Smooth muscle cell (in vitro differentiated cells): Measurements from ENCODE around the gene C10orf53. TPM values are rescaled to one million over a fixed set of nuclear protein-coding genes. Genes with fewer than 3 reads are reported as not detected.

Experiments used
- DNase-seq: peaks from one replicate; lab custom pipeline; 2025; ENCODE audit not compliant: unreplicated experiment; lab: John Stamatoyannopoulos, UW
- H2AFZ ChIP-seq: fragments of 200-600 bp; sonication (generic); 2 replicates; pipeline ENCODE4 v1.6.0; 2016; ENCODE audit warnings: antibody characterized with exemption, low read depth, mild to moderate bottlenecking
- H3F3A ChIP-seq: fragments of 200-600 bp; sonication (generic); 2 replicates; pipeline ENCODE4 v1.6.0; 2017; ENCODE audit warnings: antibody characterized with exemption, low read depth
- H3K27ac ChIP-seq: fragments of 200-600 bp; sonication (generic); 2 replicates; pipeline ENCODE4 v1.5.1; 2016; ENCODE audit warnings: low read depth, mild to moderate bottlenecking
- H3K27me3 ChIP-seq: fragments of 200-600 bp; sonication (generic); 2 replicates; pipeline ENCODE4 v1.6.1; 2016; ENCODE audit warnings: low read depth, mild to moderate bottlenecking
- H3K36me3 ChIP-seq: fragments of 200-600 bp; sonication (generic); 2 replicates; pipeline ENCODE4 v1.5.1; 2016; ENCODE audit warnings: low read depth
- H3K4me1 ChIP-seq: fragments of 200-600 bp; sonication (generic); 2 replicates; pipeline ENCODE4 v1.5.1; 2016; ENCODE audit warnings: low read depth
- H3K4me2 ChIP-seq: fragments of 200-600 bp; sonication (generic); 2 replicates; pipeline ENCODE4 v1.6.0; 2016; ENCODE audit warnings: mild to moderate bottlenecking
- H3K4me3 ChIP-seq: fragments of 200-600 bp; sonication (generic); 2 replicates; pipeline ENCODE4 v1.5.1; 2016; ENCODE audit warnings: mild to moderate bottlenecking
- H3K79me2 ChIP-seq: fragments of 200-600 bp; sonication (generic); 2 replicates; pipeline ENCODE4 v1.6.0; 2016; ENCODE audit warnings: low read depth, mild to moderate bottlenecking
- H3K9ac ChIP-seq: fragments of 200-600 bp; sonication (generic); 2 replicates; pipeline ENCODE4 v1.6.0; 2016; ENCODE audit warnings: low read depth
- H3K9me3 ChIP-seq: fragments of 200-600 bp; sonication (generic); replicated peaks from 2 replicates; pipeline ENCODE4 v1.5.1; 2016; ENCODE audit warnings: low read depth
- H4K20me1 ChIP-seq: fragments of 200-600 bp; sonication (generic); 2 replicates; pipeline ENCODE4 v1.6.0; 2016; ENCODE audit warnings: low read depth
- WGBS: methylation state at CpG from one replicate; pipeline ENCODE4 v1.1.7; 2016; ENCODE audit warnings: low lambda C conversion rate; 5-methylcytosine and 5-hydroxymethylcytosine counted together
- polyA plus RNA-seq: library from polyadenylated mRNA; unstranded; fragments of >200 nt; fragmentation: Nextera tagmentation; extraction: Ambion mirVana; gene quantifications from 2 replicates; pipeline ENCODE4 v1.2.1, GENCODE V29; 2016
- total RNA-seq: library from RNA; depleted of rRNA; stranded (reverse); fragments of >200 nt; gene quantifications from 2 replicates; pipeline ENCODE4 v1.2.3, GENCODE V29; 2014
- TF ChIP-seq, protein P1 (sequence below): fragments of 200-600 bp; sonication (generic); IDR thresholded peaks from 2 replicates; pipeline ENCODE4 v1.5.1; 2017; ENCODE audit warnings: borderline replicate concordance, mild to moderate bottlenecking, antibody characterized with exemption; ENCODE audit not compliant: insufficient read depth, poor library complexity, severe bottlenecking

Gene C10orf53
- total and polyA plus RNA-seq, 2 experiments from 2014 or later: not detected

DNA sequence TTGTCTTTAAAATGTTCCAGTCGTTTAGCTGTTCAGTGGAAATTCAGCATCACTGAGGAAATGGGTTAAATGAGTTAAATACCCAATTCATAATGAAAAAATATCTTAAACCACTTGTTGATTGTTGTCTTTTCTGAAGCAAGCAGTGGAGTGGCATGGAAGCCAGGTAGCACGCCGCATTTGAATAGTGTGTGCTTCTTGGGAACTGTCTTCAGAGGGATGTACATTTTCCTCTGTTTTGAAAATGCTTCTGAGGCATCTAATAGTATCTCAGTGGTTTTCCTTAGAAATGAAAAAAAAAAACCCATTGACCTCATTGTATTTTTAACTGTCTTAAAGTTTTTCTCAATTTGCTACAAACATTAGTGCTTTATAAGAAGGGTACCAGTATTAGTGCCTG lies 28.1 kb downstream of the C10orf53 start:
- Histone ChIP-seq H3K27me3 (peaks cover 11% of the 10 kb centered on the region), H3K27ac (no peak overlapping the region), H3K9ac (no peak overlapping the region), H3K9me3 (no peaks in the 10 kb centered on the region), H3K36me3 (no peaks in the 10 kb centered on the region), H3K4me1 (no peaks in the 10 kb centered on the region), H4K20me1 (no peaks in the 10 kb centered on the region), H3K79me2 (no peaks in the 10 kb centered on the region), H3K4me2 (no peak overlapping the region), H3F3A (no peaks in the 10 kb centered on the region), H3K4me3 (no peak overlapping the region), H2AFZ (no peak overlapping the region)
- no peak for DNase-seq
- 80% methylated on average over 3 of the region's 3 CpGs for WGBS
- TF ChIP-seq, protein P1, sequence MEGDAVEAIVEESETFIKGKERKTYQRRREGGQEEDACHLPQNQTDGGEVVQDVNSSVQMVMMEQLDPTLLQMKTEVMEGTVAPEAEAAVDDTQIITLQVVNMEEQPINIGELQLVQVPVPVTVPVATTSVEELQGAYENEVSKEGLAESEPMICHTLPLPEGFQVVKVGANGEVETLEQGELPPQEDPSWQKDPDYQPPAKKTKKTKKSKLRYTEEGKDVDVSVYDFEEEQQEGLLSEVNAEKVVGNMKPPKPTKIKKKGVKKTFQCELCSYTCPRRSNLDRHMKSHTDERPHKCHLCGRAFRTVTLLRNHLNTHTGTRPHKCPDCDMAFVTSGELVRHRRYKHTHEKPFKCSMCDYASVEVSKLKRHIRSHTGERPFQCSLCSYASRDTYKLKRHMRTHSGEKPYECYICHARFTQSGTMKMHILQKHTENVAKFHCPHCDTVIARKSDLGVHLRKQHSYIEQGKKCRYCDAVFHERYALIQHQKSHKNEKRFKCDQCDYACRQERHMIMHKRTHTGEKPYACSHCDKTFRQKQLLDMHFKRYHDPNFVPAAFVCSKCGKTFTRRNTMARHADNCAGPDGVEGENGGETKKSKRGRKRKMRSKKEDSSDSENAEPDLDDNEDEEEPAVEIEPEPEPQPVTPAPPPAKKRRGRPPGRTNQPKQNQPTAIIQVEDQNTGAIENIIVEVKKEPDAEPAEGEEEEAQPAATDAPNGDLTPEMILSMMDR: no peak

DNA sequence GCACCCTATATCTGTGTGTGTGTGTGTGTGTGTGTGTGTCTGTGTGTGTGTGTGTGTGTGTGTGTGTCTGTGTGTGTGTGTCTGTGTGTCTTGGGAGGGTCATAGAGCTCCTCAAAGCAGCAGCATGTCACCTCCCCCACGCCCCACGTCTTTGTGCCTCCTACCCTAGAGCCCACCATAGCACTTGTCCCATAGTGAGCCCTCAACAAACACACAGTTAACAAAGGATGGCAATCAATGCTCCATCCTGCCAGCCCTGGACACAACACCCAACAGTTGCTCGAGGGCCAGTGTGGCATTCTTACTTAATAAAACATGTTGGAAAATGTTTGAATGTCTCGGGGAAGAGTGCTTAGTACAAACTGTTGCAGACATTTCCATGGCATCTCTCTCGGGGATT lies 30.5 kb downstream of the C10orf53 start:
- Histone ChIP-seq H3K36me3 (no peaks in the 10 kb centered on the region), H3K27ac (no peak overlapping the region), H3K27me3 (peaks cover 11% of the 10 kb centered on the region), H3K79me2 (no peaks in the 10 kb centered on the region), H4K20me1 (no peaks in the 10 kb centered on the region), H3K9me3 (no peaks in the 10 kb centered on the region), H3K4me2 (no peak overlapping the region), H3K9ac (no peak overlapping the region), H3K4me3 (no peak overlapping the region), H3K4me1 (no peaks in the 10 kb centered on the region), H2AFZ (no peak overlapping the region), H3F3A (no peaks in the 10 kb centered on the region)
- DNase-seq: no peak
- TF ChIP-seq, protein P1: no peak
- 67% methylated on average over 5 of the region's 5 CpGs for WGBS

DNA sequence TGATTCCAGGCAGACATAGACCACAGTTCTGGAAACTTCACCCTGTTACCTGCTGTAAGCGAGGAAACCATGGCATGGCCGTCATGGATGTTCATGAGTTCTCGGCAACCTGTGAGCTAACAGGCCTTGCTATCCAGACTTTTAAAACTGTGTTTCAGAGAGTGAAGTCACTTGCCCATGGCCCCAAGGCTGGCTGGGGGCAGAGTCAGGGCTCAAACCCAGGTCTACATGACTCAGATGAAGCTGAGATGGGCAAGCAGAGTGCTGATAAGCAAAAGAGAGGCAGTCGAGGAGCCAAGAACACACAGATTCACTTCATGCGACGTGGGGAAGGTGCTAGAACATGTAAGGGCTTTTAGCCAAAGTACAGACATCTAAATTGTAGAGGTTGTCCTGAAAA lies 31.5 kb downstream of the C10orf53 start:
- Histone ChIP-seq H2AFZ (no peak overlapping the region), H3F3A (no peaks in the 10 kb centered on the region), H3K27ac (no peak overlapping the region), H3K4me2 (no peak overlapping the region), H3K4me1 (no peaks in the 10 kb centered on the region), H3K36me3 (no peaks in the 10 kb centered on the region), H3K9ac (no peak overlapping the region), H3K27me3 (peaks cover 11% of the 10 kb centered on the region), H3K9me3 (no peaks in the 10 kb centered on the region), H3K79me2 (no peaks in the 10 kb centered on the region), H4K20me1 (no peaks in the 10 kb centered on the region), H3K4me3 (no peak overlapping the region)
- WGBS: 91% methylated on average over 6 of the region's 6 CpGs
- no peak for DNase-seq
- TF ChIP-seq, protein P1: no peak

DNA sequence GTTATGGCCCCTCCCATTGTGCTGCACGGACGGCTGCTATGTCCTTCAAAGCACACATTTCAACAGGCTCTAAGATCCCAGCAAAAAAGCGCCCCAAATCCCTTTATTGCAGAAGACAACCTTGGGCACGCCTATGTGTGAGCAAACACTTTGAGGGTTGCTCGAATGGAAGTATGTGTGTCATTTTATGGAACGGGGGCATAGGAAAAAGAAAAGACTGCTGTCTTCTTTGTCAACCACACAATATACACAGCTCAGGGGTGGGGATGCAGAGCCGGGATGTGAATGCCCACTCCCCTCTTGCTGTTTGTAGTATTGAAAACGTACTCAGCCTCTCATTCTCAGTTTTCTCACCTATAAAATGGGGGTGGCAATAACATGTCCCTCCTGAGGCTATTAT lies 32.0 kb downstream of the C10orf53 start:
- no peaks in the 10 kb centered on the region for H3K79me2 ChIP-seq
- H2AFZ ChIP-seq: no peak overlapping the region
- no peak overlapping the region for H3K4me2 ChIP-seq
- no peaks in the 10 kb centered on the region for H4K20me1 ChIP-seq
- no peaks in the 10 kb centered on the region for H3K4me1 ChIP-seq
- no peak overlapping the region for H3K27ac ChIP-seq
- H3K36me3 ChIP-seq: no peaks in the 10 kb centered on the region
- 90% methylated on average over 8 of the region's 8 CpGs for WGBS
- no peaks in the 10 kb centered on the region for H3K9me3 ChIP-seq
- H3K4me3 ChIP-seq: no peak overlapping the region
- H3F3A ChIP-seq: no peaks in the 10 kb centered on the region
- peaks cover 11% of the 10 kb centered on the region for H3K27me3 ChIP-seq
- no peak overlapping the region for H3K9ac ChIP-seq
- no peak for DNase-seq
- TF ChIP-seq, protein P1: no peak
